ENCODE measurements around the gene SGIP1. TPM values are rescaled to one million over a fixed set of nuclear protein-coding genes. Genes with fewer than 3 reads are reported as not detected.

SGIP1 gene
- total RNA-seq, 8 experiments from 2014 or later, result 0.05 to 82.9 (median 26.2) TPM; not detected in 1

DNA sequence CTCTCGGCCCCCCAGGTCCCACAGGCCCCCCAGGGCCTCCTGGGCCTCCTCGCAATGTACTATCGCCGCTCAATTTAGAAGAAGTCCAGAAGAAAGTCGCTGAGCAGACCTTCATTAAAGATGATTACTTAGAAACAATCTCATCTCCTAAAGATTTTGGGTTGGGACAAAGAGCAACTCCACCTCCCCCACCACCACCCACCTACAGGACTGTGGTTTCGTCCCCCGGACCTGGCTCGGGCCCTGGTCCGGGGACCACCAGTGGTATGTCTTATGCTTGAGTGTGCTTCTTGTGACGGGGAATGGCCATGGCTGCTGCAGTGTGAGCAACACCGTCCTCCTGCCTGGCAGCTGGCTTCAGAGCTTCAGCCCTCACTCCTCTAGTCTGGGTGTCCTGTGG, 148.2 kb downstream of the SGIP1 start:
- Histone ChIP-seq H3K4me1 (replicated peaks in 1 of 2) (no peaks in the 10 kb centered on the region), H3K4me3 (no peak overlapping the region), H3K27ac (no peak overlapping the region)
- 70 to 100% (median 89%) methylated on average over 1 to 10 of the region's 11 CpGs; no CpG with 5 or more reads in 5 of the 10 experiments for WGBS, 10 experiments
- ATAC-seq (replicated peaks in 6 of 8), result no peak
- in situ Hi-C loops (cut with MboI; ENCODE audit: low pct_unique_long_range_greater_than_20kb in 2 of 9, low sequenced_read_pairs in 9 of 9, unreplicated experiment in 9 of 9), result no loop called here

- Histone ChIP-seq H3K27ac (no peak overlapping the region), H3K4me3 (no peak overlapping the region), H3K4me1 (replicated peaks in 1 of 2) (no peaks in the 10 kb centered on the region)
- in situ Hi-C loops (cut with MboI; ENCODE audit: low pct_unique_long_range_greater_than_20kb in 2 of 9, low sequenced_read_pairs in 9 of 9, unreplicated experiment in 9 of 9), result no loop called here
- WGBS, 10 experiments, result 60 to 100% (median 80%) methylated on average over 1 to 3 of the region's 3 CpGs; no CpG with 5 or more reads in 1 of the 10 experiments
- no peak for ATAC-seq (replicated peaks in 6 of 8)
Observed at GRCh38 chr1:66684353-66684752, 150.4 kb downstream of the SGIP1 start.

GRCh38 chr1:66685265-66685664, 151.3 kb downstream of the SGIP1 start:
- in situ Hi-C loops (cut with MboI; ENCODE audit: low pct_unique_long_range_greater_than_20kb in 2 of 9, low sequenced_read_pairs in 9 of 9, unreplicated experiment in 9 of 9), result no loop called here
- Histone ChIP-seq H3K27ac (no peak overlapping the region), H3K4me1 (replicated peaks in 1 of 2) (no peaks in the 10 kb centered on the region), H3K4me3 (no peak overlapping the region)
- no peak for ATAC-seq (replicated peaks in 6 of 8)

GRCh38 chr1:66685670-66686069, 151.7 kb downstream of the SGIP1 start:
- 63 to 100% (median 92%) methylated on average over 1 of the region's 1 CpG; no CpG with 5 or more reads in 1 of the 10 experiments for WGBS, 10 experiments
- no peak for ATAC-seq (replicated peaks in 6 of 8)
- no peak overlapping the region for H3K4me3 ChIP-seq
- H3K27ac ChIP-seq, result no peak overlapping the region
- in situ Hi-C loops (cut with MboI; ENCODE audit: low pct_unique_long_range_greater_than_20kb in 2 of 9, low sequenced_read_pairs in 9 of 9, unreplicated experiment in 9 of 9), result no loop called here
- H3K4me1 ChIP-seq (replicated peaks in 1 of 2), result no peaks in the 10 kb centered on the region

DNA sequence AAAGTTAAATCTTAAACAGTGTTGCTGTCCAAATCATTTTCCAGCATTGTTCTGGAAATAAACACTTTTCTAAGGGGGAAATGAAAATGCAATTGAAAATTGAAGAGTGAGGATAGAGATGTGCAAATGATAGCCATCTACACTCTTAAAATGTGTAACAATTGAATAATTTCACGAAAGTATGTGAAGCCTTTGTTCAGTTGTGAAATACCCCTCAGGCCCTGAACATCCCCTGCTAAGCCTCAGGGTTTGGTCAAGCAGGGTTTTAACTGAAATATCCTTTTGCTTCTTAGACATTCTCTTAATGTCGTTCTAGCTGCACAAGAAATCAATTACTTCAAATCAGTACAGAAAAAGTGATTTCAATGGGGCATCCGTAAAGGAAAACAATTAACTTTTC, 152.5 kb downstream of the SGIP1 start:
- no peak overlapping the region for H3K4me3 ChIP-seq
- H3K4me1 ChIP-seq (replicated peaks in 1 of 2), result no peaks in the 10 kb centered on the region
- 64 to 100% (median 83%) methylated on average over 1 to 3 of the region's 3 CpGs for WGBS, 10 experiments
- ATAC-seq (replicated peaks in 6 of 8), result no peak
- in situ Hi-C loops (cut with MboI; ENCODE audit: low pct_unique_long_range_greater_than_20kb in 2 of 9, low sequenced_read_pairs in 9 of 9, unreplicated experiment in 9 of 9), result no loop called here
- no peak overlapping the region for H3K27ac ChIP-seq

DNA sequence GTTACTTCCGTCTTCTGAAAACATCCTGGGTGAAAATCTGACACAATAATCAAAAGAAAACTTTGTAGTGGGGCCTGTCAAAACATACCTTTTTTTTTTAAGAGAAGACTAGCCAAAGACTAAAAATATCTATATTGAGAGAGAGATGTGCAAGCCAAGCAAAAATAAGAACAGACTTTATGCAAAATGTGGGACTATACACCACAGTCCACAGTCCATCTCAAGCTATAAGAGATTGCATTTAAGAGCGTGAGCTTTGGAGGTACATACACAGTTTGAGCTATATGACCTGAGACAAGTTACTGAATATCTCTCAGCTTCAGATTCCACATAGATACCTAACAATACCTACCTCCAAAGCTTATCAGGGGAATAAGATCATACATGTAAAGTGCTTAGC, 153.4 kb downstream of the SGIP1 start:
- no peaks in the 10 kb centered on the region for H3K4me1 ChIP-seq (replicated peaks in 1 of 2)
- H3K27ac ChIP-seq, result no peak overlapping the region
- H3K4me3 ChIP-seq, result no peak overlapping the region
- WGBS, 10 experiments, result 50 to 92% (median 83%) methylated on average over 1 to 2 of the region's 2 CpGs
- in situ Hi-C loops (cut with MboI; ENCODE audit: low pct_unique_long_range_greater_than_20kb in 2 of 9, low sequenced_read_pairs in 9 of 9, unreplicated experiment in 9 of 9), result no loop called here
- no peak for ATAC-seq (replicated peaks in 6 of 8)

DNA sequence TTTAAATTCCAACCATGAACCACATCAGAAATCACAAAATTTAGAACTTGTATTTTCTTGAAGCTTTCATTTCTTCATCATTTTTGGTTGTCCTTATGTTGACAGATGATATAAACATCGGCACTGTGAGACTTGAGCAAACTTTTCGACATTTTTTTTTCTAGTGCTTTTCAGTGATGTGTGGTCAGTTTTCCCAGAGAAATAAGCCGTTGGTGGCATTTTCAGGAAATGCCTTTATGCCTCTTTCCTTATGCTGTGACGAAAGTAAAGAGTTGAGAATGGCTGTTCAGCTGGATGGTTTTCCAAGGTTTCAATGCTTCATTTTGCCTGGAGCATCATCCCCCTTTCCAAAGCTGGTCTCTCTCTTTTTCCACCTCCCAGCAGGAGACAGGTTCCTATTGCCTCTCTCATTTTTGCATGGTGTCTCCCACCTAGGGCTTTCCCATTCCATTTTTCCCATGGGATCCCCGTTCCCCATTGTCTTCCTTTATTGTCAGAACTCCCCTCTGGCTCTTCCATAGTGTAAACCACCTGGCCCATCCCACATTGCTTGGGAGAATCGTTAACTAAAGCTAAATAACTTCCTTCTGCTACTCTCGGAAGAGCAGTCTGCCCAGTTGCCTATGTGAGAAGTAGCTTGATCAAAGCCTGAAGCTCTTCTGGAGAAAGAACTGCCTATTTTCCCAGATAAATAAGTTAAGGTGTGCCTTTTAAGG, 156.9 kb downstream of the SGIP1 start:
- in situ Hi-C loops (cut with MboI; ENCODE audit: low pct_unique_long_range_greater_than_20kb in 2 of 9, low sequenced_read_pairs in 9 of 9, unreplicated experiment in 9 of 9), result no loop called here
- Histone ChIP-seq H3K4me1 (replicated peaks in 1 of 2) (peaks cover 5 to 9% of the 10 kb centered on the region in 2 donors), H3K27ac (no peak overlapping the region), H3K4me3 (no peak overlapping the region)
- WGBS, 10 experiments, result 31 to 100% (median 68%) methylated on average over 1 to 7 of the region's 7 CpGs
- no peak for ATAC-seq (replicated peaks in 6 of 8)

- Histone ChIP-seq H3K4me1 (replicated peaks in 1 of 2) (peaks cover 5 to 9% of the 10 kb centered on the region in 2 donors), H3K4me3 (no peak overlapping the region), H3K27ac (no peak overlapping the region)
- 63 to 100% (median 80%) methylated on average over 1 to 3 of the region's 3 CpGs; no CpG with 5 or more reads in 1 of the 10 experiments for WGBS, 10 experiments
- no peak for ATAC-seq (replicated peaks in 6 of 8)
- in situ Hi-C loops (cut with MboI; ENCODE audit: low pct_unique_long_range_greater_than_20kb in 2 of 9, low sequenced_read_pairs in 9 of 9, unreplicated experiment in 9 of 9), result no loop called here
Observed at GRCh38 chr1:66692681-66693080, 158.7 kb downstream of the SGIP1 start.

DNA sequence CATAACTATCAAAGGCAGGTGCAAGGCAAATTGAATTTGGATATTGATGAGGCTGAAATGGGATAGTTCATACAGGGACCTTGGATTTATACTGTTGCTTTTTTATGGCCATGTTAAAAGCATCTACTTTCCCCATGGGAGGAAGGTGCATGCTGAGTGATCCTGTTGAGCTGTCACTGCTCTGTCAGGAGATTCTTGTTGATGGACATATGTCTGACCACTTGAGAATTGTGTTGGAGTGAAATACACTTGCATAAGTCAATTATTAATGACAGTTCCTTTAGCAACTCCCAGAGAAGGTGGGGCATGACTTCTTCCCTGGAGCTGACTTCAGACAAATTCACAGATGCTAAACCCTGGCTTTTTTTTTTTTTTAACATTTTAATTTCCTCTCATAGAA, 159.9 kb downstream of the SGIP1 start:
- no peak overlapping the region for H3K27ac ChIP-seq
- peaks cover 5 to 9% of the 10 kb centered on the region in 2 donors for H3K4me1 ChIP-seq (replicated peaks in 1 of 2)
- ATAC-seq (replicated peaks in 6 of 8), result peak in 1 of 8 experiments; percentile 31
- in situ Hi-C loops (cut with MboI; ENCODE audit: low pct_unique_long_range_greater_than_20kb in 2 of 9, low sequenced_read_pairs in 9 of 9, unreplicated experiment in 9 of 9), result no loop called here
- no peak overlapping the region for H3K4me3 ChIP-seq

GRCh38 chr1:66695116-66695515, 161.2 kb downstream of the SGIP1 start:
- no peak overlapping the region for H3K4me3 ChIP-seq
- in situ Hi-C loops (cut with MboI; ENCODE audit: low pct_unique_long_range_greater_than_20kb in 2 of 9, low sequenced_read_pairs in 9 of 9, unreplicated experiment in 9 of 9), result no loop called here
- peaks cover 5 to 12% of the 10 kb centered on the region in 2 donors for H3K4me1 ChIP-seq (replicated peaks in 1 of 2)
- peak in 7 of 8 experiments; percentile 42 to 67 (median 55) for ATAC-seq (replicated peaks in 6 of 8)
- H3K27ac ChIP-seq, result no peak overlapping the region
- 11 to 65% (median 53%) methylated on average over 2 to 5 of the region's 5 CpGs for WGBS, 10 experiments

GRCh38 chr1:66696771-66697170, 162.8 kb downstream of the SGIP1 start:
- peaks cover 5 to 28% of the 10 kb centered on the region in 2 donors for H3K4me1 ChIP-seq (replicated peaks in 1 of 2)
- H3K4me3 ChIP-seq, result no peak overlapping the region
- no peak for ATAC-seq (replicated peaks in 6 of 8)
- in situ Hi-C loops (cut with MboI; ENCODE audit: low pct_unique_long_range_greater_than_20kb in 2 of 9, low sequenced_read_pairs in 9 of 9, unreplicated experiment in 9 of 9), result no loop called here
- H3K27ac ChIP-seq, result no peak overlapping the region

DNA sequence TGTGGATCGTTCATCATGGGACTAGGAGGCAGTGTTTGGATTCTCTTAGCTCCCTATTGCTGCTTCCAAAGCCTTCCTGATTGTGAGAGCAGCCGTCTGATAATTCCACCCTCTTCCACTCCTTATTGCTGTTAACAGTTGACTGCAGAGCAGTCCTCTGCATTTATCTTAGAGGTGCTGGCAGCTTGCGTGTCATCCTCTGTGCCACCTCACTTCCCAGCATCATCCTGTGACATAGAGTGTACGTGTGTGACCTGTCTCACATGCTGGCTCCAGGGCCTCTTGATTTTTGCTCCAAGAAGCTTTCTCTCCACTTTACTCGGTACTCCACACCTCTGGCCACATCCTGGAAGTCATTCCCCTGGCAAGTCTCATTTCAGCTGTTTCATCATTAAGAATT, 165.3 kb downstream of the SGIP1 start:
- in situ Hi-C loops (cut with MboI; ENCODE audit: low pct_unique_long_range_greater_than_20kb in 2 of 9, low sequenced_read_pairs in 9 of 9, unreplicated experiment in 9 of 9), result no loop called here
- no peak overlapping the region for H3K4me3 ChIP-seq
- no peak overlapping the region for H3K27ac ChIP-seq
- 14 to 92% (median 75%) methylated on average over 1 to 5 of the region's 5 CpGs for WGBS, 10 experiments
- ATAC-seq (replicated peaks in 6 of 8), result peak in 5 of 8 experiments; percentile 75 to 93 (median 81)
- peaks cover 9 to 33% of the 10 kb centered on the region in 2 donors for H3K4me1 ChIP-seq (replicated peaks in 1 of 2)

- Histone ChIP-seq H3K4me1 (replicated peaks in 1 of 2) (peaks cover 10 to 39% of the 10 kb centered on the region in 2 donors), H3K27ac (no peak overlapping the region), H3K4me3 (no peak overlapping the region)
- whole genome bisulfite sequencing, 10 experiments, result 62 to 87% (median 74%) methylated on average over 2 to 4 of the region's 4 CpGs; no CpG with 5 or more reads in 2 of the 10 experiments
- in situ Hi-C loops (cut with MboI; ENCODE audit: low pct_unique_long_range_greater_than_20kb in 2 of 9, low sequenced_read_pairs in 9 of 9, unreplicated experiment in 9 of 9), result loop anchor here in 2 of 9 experiments (25.0 kb wide), 2 partner anchors 192 to 442 kb away; no protein-coding TSS in a partner anchor
- ATAC-seq (replicated peaks in 6 of 8), result peak in 3 of 8 experiments; percentile 42 to 56 (median 46)
Observed at GRCh38 chr1:66704177-66704875, 170.4 kb downstream of the SGIP1 start.
